ENCODE results near the gene EVPL. TPM values are rescaled to one million over a fixed set of nuclear protein-coding genes. Genes with fewer than 3 reads are reported as not detected.
A peak's percentile ranks its signal among the peaks of the same experiment; 100 is the strongest.
"Not testable (repeated sequence)": the region's sequence is repeated elsewhere in the genome, so short reads cannot be mapped to it uniquely, and the experiment has no call there.

EVPL gene
- total RNA-seq, 1 donor from 2014 or later: 0.05 TPM

- H3K36me3 Mint-ChIP-seq (ENCODE audit: low read depth): peaks cover 51% of the 10 kb centered on the region
- no peak overlapping the region for H3K4me3 Mint-ChIP-seq
Measured at GRCh38 chr17:76053246-76054111, 26.4 kb upstream of the EVPL start.

DNA sequence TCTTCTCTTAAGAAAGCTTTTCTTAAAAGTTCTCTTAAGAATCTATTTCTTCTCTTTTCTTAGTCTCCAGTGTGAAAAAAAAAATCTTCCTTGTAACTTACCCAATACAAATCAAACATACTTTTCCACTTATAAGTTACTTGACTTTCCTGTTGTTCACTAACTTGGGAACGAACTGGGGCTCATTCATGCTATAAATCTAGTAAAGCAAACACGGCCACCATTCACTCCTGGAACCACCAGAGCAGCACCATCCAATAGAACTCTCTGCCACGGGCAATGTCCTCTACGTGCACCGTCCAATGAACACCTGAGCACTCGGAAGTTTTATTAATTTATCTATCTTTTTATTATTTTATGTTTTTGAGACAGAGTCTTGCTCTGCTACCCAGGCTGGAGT is 24.5 kb upstream of the EVPL start:
- intact Hi-C loops (cut with micrococcal nuclease): no loop called here
- no peak overlapping the region for H3K4me3 Mint-ChIP-seq
- H3K9me3 Mint-ChIP-seq: no peaks in the 10 kb centered on the region
- peaks cover 49% of the 10 kb centered on the region for H3K36me3 Mint-ChIP-seq (ENCODE audit: low read depth)
- H3K27ac Mint-ChIP-seq: no peak overlapping the region
- peaks cover 14% of the 10 kb centered on the region for H3K4me1 Mint-ChIP-seq (ENCODE audit: low read depth)
- H3K27me3 Mint-ChIP-seq (ENCODE audit: insufficient read depth): no peaks in the 10 kb centered on the region
- no peak for DNase-seq (ENCODE audit: low spot score)

More at GRCh38 chr17:76053246-76054111, 26.4 kb upstream of the EVPL start:
- intact Hi-C loops (cut with micrococcal nuclease): no loop called here
- Mint-ChIP-seq H3K27ac (peak overlapping the region; percentile 34), H3K9me3 (no peaks in the 10 kb centered on the region), H3K27me3 (ENCODE audit: insufficient read depth) (no peaks in the 10 kb centered on the region), H3K4me1 (ENCODE audit: low read depth) (peaks cover 14% of the 10 kb centered on the region)
- DNase-seq (ENCODE audit: low spot score): no peak

DNA sequence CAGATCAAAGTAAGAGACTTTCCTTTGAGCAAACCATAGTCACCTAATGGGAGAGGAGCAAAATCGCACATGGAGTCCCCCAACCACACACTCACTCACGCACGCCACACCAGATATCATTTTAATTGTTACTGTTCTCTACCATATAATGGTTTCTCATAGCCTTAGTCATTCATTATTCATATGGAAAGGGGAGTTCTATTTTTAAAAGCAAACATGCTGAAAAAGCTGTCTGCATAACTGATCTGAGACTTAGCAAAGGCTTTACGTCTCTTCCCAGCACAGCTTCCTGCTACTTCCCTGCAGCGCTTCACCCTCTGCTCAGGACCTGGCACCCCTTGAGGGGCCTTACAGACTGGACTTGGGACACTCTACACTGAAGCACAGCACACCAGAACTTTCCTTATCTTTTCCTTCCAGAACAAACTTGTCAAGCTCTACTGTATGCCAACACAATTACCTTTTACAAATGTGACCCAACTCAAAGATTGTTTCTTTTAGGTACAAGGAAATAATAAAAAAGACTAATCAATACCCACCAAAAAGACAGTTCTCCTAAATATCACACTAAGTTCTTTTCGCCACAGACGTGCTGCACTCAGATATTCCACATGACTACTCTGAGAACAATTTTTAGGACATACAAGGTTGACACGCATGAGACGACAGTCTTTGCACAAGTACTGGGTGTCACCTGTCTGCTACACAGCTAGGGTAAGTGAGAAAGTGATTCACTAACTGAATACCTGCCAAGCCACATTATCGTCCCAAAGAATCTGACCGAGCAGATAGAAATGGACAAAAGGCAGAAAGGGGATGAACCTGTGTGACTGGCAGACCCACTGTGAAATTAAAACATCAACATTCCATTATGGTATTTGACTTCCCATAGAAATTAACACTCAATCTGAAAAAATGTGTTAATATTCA is 23.7 kb upstream of the EVPL start:
- Mint-ChIP-seq H3K27me3 (ENCODE audit: insufficient read depth) (no peaks in the 10 kb centered on the region), H3K27ac (no peak overlapping the region), H3K9me3 (no peaks in the 10 kb centered on the region), H3K4me3 (no peak overlapping the region), H3K36me3 (ENCODE audit: low read depth) (peaks cover 50% of the 10 kb centered on the region), H3K4me1 (ENCODE audit: low read depth) (peaks cover 14% of the 10 kb centered on the region)
- DNase-seq (ENCODE audit: low spot score): no peak
- intact Hi-C loops (cut with micrococcal nuclease): no loop called here

GRCh38 chr17:76049836-76050537 is 22.9 kb upstream of the EVPL start:
- H3K36me3 Mint-ChIP-seq (ENCODE audit: low read depth): peaks cover 57% of the 10 kb centered on the region
- H3K9me3 Mint-ChIP-seq: no peaks in the 10 kb centered on the region
- H3K4me3 Mint-ChIP-seq: no peak overlapping the region
- no peak for DNase-seq (ENCODE audit: low spot score)
- no peaks in the 10 kb centered on the region for H3K27me3 Mint-ChIP-seq (ENCODE audit: insufficient read depth)
- intact Hi-C loops (cut with micrococcal nuclease): no loop called here
- peaks cover 14% of the 10 kb centered on the region for H3K4me1 Mint-ChIP-seq (ENCODE audit: low read depth)
- peak overlapping the region; percentile 55 for H3K27ac Mint-ChIP-seq

DNA sequence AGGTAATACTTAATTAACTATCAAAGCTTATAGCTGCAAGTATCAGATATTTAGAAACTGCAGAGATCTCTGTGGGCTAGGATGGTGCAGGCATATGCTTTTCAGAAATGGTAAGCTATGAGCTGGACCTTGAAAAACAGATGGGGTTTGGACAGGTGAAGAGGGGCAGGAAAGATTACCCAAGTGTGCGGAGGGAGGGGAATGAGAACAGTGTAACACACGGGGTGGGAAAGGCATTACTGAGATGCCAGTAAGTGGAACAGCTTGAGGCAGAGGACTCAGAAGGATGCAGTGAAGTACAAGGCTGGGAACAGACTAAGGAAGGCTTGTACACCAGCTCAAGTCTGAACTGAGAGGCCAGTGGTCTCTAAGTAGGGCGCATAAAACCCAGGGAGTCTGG is 22.1 kb upstream of the EVPL start:
- no peaks in the 10 kb centered on the region for H3K9me3 Mint-ChIP-seq
- no peak overlapping the region for H3K4me3 Mint-ChIP-seq
- peak overlapping the region; percentile 25 for H3K27ac Mint-ChIP-seq
- H3K27me3 Mint-ChIP-seq (ENCODE audit: insufficient read depth): no peaks in the 10 kb centered on the region
- peaks cover 62% of the 10 kb centered on the region for H3K36me3 Mint-ChIP-seq (ENCODE audit: low read depth)
- intact Hi-C loops (cut with micrococcal nuclease): no loop called here
- peaks cover 13% of the 10 kb centered on the region for H3K4me1 Mint-ChIP-seq (ENCODE audit: low read depth)
- DNase-seq (ENCODE audit: low spot score): no peak

GRCh38 chr17:76048711-76049110 is 21.6 kb upstream of the EVPL start:
- peaks cover 8% of the 10 kb centered on the region for H3K4me1 Mint-ChIP-seq (ENCODE audit: low read depth)
- no peaks in the 10 kb centered on the region for H3K9me3 Mint-ChIP-seq
- peaks cover 63% of the 10 kb centered on the region for H3K36me3 Mint-ChIP-seq (ENCODE audit: low read depth)
- no peak overlapping the region for H3K4me3 Mint-ChIP-seq
- no peak overlapping the region for H3K27ac Mint-ChIP-seq
- H3K27me3 Mint-ChIP-seq (ENCODE audit: insufficient read depth): no peaks in the 10 kb centered on the region
- intact Hi-C loops (cut with micrococcal nuclease): no loop called here
- DNase-seq (ENCODE audit: low spot score): no peak

- no peak for DNase-seq (ENCODE audit: low spot score)
- Mint-ChIP-seq H3K36me3 (ENCODE audit: low read depth) (peaks cover 62% of the 10 kb centered on the region), H3K4me3 (no peak overlapping the region), H3K27me3 (ENCODE audit: insufficient read depth) (no peaks in the 10 kb centered on the region), H3K4me1 (ENCODE audit: low read depth) (peaks cover 2% of the 10 kb centered on the region), H3K27ac (no peak overlapping the region), H3K9me3 (no peaks in the 10 kb centered on the region)
- intact Hi-C loops (cut with micrococcal nuclease): no loop called here
Measured at GRCh38 chr17:76048025-76048605, 21.0 kb upstream of the EVPL start.

DNA sequence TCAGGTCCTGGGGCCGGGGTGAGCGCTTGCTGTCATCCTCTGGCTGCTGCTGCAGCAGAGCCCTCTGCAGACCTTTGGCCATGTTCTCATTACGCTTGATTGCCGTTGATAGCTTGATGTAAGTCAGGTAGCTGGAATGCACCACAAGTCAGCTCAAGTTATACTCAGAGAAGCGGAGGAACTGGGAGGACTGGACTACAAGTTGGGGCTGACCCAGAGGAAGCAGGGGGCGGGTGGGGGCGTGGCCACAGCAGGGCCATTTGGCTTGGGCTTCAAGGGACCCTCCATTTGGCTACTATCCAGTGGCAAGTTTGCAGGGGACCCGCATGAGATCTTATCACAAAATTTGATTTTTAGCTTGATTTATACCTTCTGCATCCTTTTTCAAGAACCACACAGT is 19.0 kb upstream of the EVPL start:
- Mint-ChIP-seq H3K27ac (no peak overlapping the region), H3K4me3 (no peak overlapping the region), H3K36me3 (ENCODE audit: low read depth) (peaks cover 63% of the 10 kb centered on the region), H3K9me3 (no peaks in the 10 kb centered on the region), H3K4me1 (ENCODE audit: low read depth) (no peaks in the 10 kb centered on the region), H3K27me3 (ENCODE audit: insufficient read depth) (no peaks in the 10 kb centered on the region)
- intact Hi-C loops (cut with micrococcal nuclease): no loop called here
- no peak for DNase-seq (ENCODE audit: low spot score)

DNA sequence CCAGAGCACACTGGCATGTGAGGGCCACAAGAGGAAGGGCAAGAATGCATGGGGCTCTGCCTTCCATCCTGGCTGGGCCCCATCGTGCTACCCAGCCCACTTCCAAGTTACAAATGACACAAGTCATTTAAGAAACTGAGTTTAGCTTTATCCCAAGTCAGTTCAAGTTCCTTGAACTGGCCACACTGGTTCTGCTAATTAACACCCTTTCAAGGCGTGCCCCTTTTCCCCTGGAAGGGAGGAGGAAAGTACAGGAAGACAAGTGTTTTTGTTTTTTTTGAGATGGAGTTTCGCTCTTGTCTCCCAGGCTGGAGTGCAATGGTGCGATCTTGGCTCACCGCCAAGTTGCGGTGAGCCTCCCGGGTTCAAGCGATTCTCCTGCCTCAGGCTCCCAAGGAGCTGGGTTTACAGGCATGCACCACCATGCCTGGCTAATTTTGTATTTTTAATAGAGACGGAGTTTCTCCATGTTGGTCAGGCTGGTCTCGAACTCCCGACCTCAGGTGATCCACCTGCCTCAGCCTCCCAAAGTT is 17.4 kb upstream of the EVPL start:
- DNase-seq (ENCODE audit: low spot score); H3K4me1 Mint-ChIP-seq (ENCODE audit: low read depth); H3K9me3 Mint-ChIP-seq; H3K27ac Mint-ChIP-seq; H3K27me3 Mint-ChIP-seq (ENCODE audit: insufficient read depth); H3K4me3 Mint-ChIP-seq; intact Hi-C loops (cut with micrococcal nuclease): not testable (repeated sequence)
- peaks cover 61% of the 10 kb centered on the region for H3K36me3 Mint-ChIP-seq (ENCODE audit: low read depth)

DNA sequence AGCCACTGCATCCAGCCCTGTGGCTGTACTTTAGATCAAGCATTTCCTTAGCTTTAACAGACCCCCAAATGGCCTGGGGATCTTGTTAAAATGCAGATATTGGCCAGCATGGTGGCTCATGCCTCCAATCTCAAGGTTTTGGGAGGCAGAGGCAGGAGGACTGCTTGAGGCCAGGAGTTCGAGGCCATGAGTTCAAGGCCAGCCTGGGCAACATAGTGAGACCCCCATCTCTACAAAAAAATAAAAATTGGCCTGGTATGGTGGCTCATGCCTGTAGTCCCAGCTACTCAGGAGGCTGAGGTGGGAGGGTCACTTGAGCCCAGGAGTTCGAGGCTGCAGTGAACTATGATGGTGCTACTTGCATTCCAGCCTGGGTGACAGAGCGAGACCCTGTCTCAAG is 15.8 kb upstream of the EVPL start:
- H3K4me3 Mint-ChIP-seq; intact Hi-C loops (cut with micrococcal nuclease); DNase-seq (ENCODE audit: low spot score); H3K27ac Mint-ChIP-seq; H3K9me3 Mint-ChIP-seq; H3K4me1 Mint-ChIP-seq (ENCODE audit: low read depth); H3K27me3 Mint-ChIP-seq (ENCODE audit: insufficient read depth): not testable (repeated sequence)
- H3K36me3 Mint-ChIP-seq (ENCODE audit: low read depth): peaks cover 59% of the 10 kb centered on the region

DNA sequence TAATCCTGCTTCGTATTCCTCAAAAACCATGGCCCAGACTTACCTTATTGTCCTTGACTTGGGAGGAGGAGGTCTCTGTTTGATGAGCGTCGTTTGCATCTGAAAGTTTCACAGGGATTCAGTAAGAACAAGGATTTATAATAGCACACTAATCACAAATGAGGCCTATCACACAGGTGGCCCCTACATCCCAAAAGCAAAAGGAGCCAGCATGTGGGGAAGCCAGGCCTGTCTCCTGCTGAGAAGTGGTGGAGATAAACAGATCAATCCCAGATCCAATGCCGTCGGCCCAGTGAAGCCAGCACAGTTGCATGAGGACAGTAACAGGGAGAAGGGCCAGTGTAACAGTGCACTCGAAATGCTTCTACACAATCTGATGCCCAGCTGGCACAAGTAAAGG is 13.3 kb upstream of the EVPL start:
- Mint-ChIP-seq H3K4me1 (ENCODE audit: low read depth) (peaks cover 8% of the 10 kb centered on the region), H3K36me3 (ENCODE audit: low read depth) (peaks cover 49% of the 10 kb centered on the region), H3K27me3 (ENCODE audit: insufficient read depth) (no peaks in the 10 kb centered on the region), H3K27ac (no peak overlapping the region), H3K9me3 (no peaks in the 10 kb centered on the region), H3K4me3 (no peak overlapping the region)
- intact Hi-C loops (cut with micrococcal nuclease): no loop called here
- DNase-seq (ENCODE audit: low spot score): no peak

DNA sequence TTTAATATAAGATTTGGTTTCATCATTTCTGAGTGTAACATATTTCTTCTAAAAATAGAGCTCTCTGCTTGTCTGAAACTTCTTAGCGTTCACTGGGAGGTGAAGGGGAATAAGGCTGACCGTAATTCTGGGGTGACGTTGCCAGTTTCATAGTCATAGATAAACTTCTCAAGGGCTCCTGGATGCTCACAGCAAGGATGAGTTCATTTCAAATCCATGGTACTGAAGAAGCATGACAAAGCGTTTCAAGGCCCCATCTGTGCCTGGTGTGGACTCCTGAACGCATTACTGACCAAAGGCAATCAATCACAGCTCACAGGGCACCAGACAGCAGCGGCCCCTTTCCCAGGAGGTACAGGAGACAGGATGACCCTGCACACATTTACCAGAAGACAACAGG is 12.0 kb upstream of the EVPL start:
- Mint-ChIP-seq H3K36me3 (ENCODE audit: low read depth) (peaks cover 40% of the 10 kb centered on the region), H3K27ac (no peak overlapping the region), H3K4me1 (ENCODE audit: low read depth) (peaks cover 8% of the 10 kb centered on the region), H3K9me3 (no peaks in the 10 kb centered on the region), H3K4me3 (no peak overlapping the region), H3K27me3 (ENCODE audit: insufficient read depth) (no peaks in the 10 kb centered on the region)
- DNase-seq (ENCODE audit: low spot score): no peak
- intact Hi-C loops (cut with micrococcal nuclease): no loop called here
